Caco-2 (cell line): ENCODE data around the gene ATXN1. TPM values are rescaled to one million over a fixed set of nuclear protein-coding genes. Genes with fewer than 3 reads are reported as not detected.

ENCODE experiments used
- BruUV-seq: library from RNA; stranded (reverse); fragments of 400-500 nt; replicated peaks from 2 replicates; lab custom pipeline; 2021; lab: Mats Ljungman, UMichigan
- CTCF ChIA-PET: fragments of 300-600 bp; sonication (Branson Sonifier 250); formaldehyde crosslinking; loops from one replicate; lab custom pipeline; 2022; ENCODE audit warnings: antibody characterized with exemption; lab: Charles Lee
- POLR2A ChIA-PET: fragments of 300-600 bp; sonication (Branson Sonifier 250); formaldehyde crosslinking; loops from one replicate; lab custom pipeline; 2022; ENCODE audit warnings: antibody characterized with exemption; lab: Charles Lee
- DNase-seq, 2 experiments: peaks; one replicate each; pipeline versions ENCODE4 v3.0.0 to v3.0.0-alpha.2; 2020 to 2022
- H3K27me3 ChIP-seq: replicated peaks from 2 replicates; pipeline ENCODE4 v1.6.0; 2011; ENCODE audit warnings: low read length; ENCODE audit not compliant: control insufficient read depth, insufficient read depth
- H3K36me3 ChIP-seq: 2 replicates; pipeline ENCODE4 v1.5.1; 2011; ENCODE audit warnings: low read length; ENCODE audit not compliant: control insufficient read depth, insufficient read depth
- H3K4me1 ChIP-seq: fragments of 250-450 bp; sonication (Bioruptor Pico); 2 replicates; pipeline ENCODE4 v1.5.1; 2020; ENCODE audit warnings: mild to moderate bottlenecking
- H3K4me3 ChIP-seq: 2 replicates; pipeline ENCODE4 v1.5.1; 2011; ENCODE audit warnings: low read depth, mild to moderate bottlenecking, control low read depth, low read length
- H3K9me3 ChIP-seq: fragments of 250-450 bp; sonication (Bioruptor Pico); 2 replicates; pipeline ENCODE4 v1.5.1; 2020; ENCODE audit warnings: mild to moderate bottlenecking, moderate library complexity
- H3K27ac Mint-ChIP-seq: one replicate; pipeline ENCODE4 v1.8.0; 2022; ENCODE audit warnings: mixed read lengths; ENCODE audit not compliant: unreplicated experiment
- H3K27me3 Mint-ChIP-seq: one replicate; pipeline ENCODE4 v1.8.0; 2022; ENCODE audit warnings: mixed read lengths; ENCODE audit not compliant: insufficient read depth, unreplicated experiment
- H3K36me3 Mint-ChIP-seq: one replicate; pipeline ENCODE4 v1.8.0; 2022; ENCODE audit warnings: mild to moderate bottlenecking, mixed read lengths; ENCODE audit not compliant: insufficient read depth, unreplicated experiment
- H3K4me1 Mint-ChIP-seq: one replicate; pipeline ENCODE4 v1.8.0; 2022; ENCODE audit warnings: low read depth, mixed read lengths; ENCODE audit not compliant: unreplicated experiment
- H3K4me3 Mint-ChIP-seq: one replicate; pipeline ENCODE4 v1.8.0; 2022; ENCODE audit warnings: mild to moderate bottlenecking, moderate library complexity, mixed read lengths; ENCODE audit not compliant: unreplicated experiment
- H3K9me3 Mint-ChIP-seq: one replicate; pipeline ENCODE4 v1.8.0; 2022; ENCODE audit warnings: mixed read lengths; ENCODE audit not compliant: unreplicated experiment
- CTCF ChIP-seq, 2 experiments: fragments of 200-600 bp in 1 of 2; IDR thresholded peaks; 1 replicate in 1 of 2; 2 replicates in 1 of 2; pipeline versions ENCODE4 v1.5.1 to v1.8.0; 2011 to 2022; ENCODE audit warnings: antibody characterized with exemption in 1 of 2, control low read depth in 1 of 2, inconsistent platforms in 1 of 2, low read depth in 1 of 2, low read length in 1 of 2, mild to moderate bottlenecking in 1 of 2, moderate library complexity in 1 of 2; ENCODE audit not compliant: insufficient read depth in 1 of 2, severe bottlenecking in 1 of 2, unreplicated experiment in 1 of 2
- intact Hi-C: fragments of 100-400 bp; cut with micrococcal nuclease; formaldehyde crosslinking; loops from one replicate; pipeline ENCODE4 v1.10.0; 2022; ENCODE audit not compliant: unreplicated experiment
- total RNA-seq: library from RNA; stranded (reverse); gene quantifications from 2 replicates; pipeline ENCODE4 v1.2.3, GENCODE V29; 2022

The ATXN1 gene
- total RNA-seq, 1 experiment from 2014 or later, result 14.2 TPM

GRCh38 chr6:16440636-16441212 is 320.5 kb downstream of the ATXN1 start:
- CTCF ChIA-PET, result no interaction called here
- no peaks in the 10 kb centered on the region for H3K4me1 Mint-ChIP-seq

GRCh38 chr6:16438718-16439591 is 322.3 kb downstream of the ATXN1 start:
- no peak overlapping the region for H3K4me3 Mint-ChIP-seq
- no peaks in the 10 kb centered on the region for H3K27me3 ChIP-seq
- no peaks in the 10 kb centered on the region for H3K36me3 ChIP-seq
- peaks cover 23% of the 10 kb centered on the region for H3K9me3 Mint-ChIP-seq
- no peak overlapping the region for H3K4me3 ChIP-seq
- TF ChIP-seq CTCF (IDR thresholded peaks at IDR 0.05; ENCODE audit: insufficient read depth in 1 of 2, low read depth in 1 of 2, low read length in 1 of 2, severe bottlenecking in 1 of 2, unreplicated experiment in 1 of 2), result no peak
- no peak for DNase-seq
- H3K4me1 ChIP-seq, result no peaks in the 10 kb centered on the region; the same call in 1 of the 2 replicates
- no TSS peak for BruUV-seq
- intact Hi-C loops, result no loop called here
- H3K36me3 Mint-ChIP-seq, result no peaks in the 10 kb centered on the region
- H3K27ac Mint-ChIP-seq, result no peak overlapping the region
- H3K27me3 Mint-ChIP-seq, result no peaks in the 10 kb centered on the region
- no peaks in the 10 kb centered on the region for H3K4me1 Mint-ChIP-seq
- POLR2A ChIA-PET, result interaction anchor here (0.6 kb wide), 1 partner anchor 11 kb away, joined by 4 read pairs; no protein-coding TSS in a partner anchor
- CTCF ChIA-PET, result interaction anchor here (0.6 kb wide), 1 partner anchor 35 kb away, joined by 4 read pairs; no protein-coding TSS in a partner anchor
- H3K9me3 ChIP-seq, result no peaks in the 10 kb centered on the region

More at GRCh38 chr6:16440636-16441212, 320.5 kb downstream of the ATXN1 start:
- no peaks in the 10 kb centered on the region for H3K36me3 Mint-ChIP-seq
- BruUV-seq, result no TSS peak
- H3K9me3 Mint-ChIP-seq, result peaks cover 6% of the 10 kb centered on the region
- POLR2A ChIA-PET, result no interaction called here
- no peaks in the 10 kb centered on the region for H3K36me3 ChIP-seq
- H3K4me3 Mint-ChIP-seq, result no peak overlapping the region
- no peak for TF ChIP-seq CTCF (IDR thresholded peaks at IDR 0.05; ENCODE audit: insufficient read depth in 1 of 2, low read depth in 1 of 2, low read length in 1 of 2, severe bottlenecking in 1 of 2, unreplicated experiment in 1 of 2)
- intact Hi-C loops, result no loop called here
- H3K4me1 ChIP-seq, result no peaks in the 10 kb centered on the region; the same call in 1 of the 2 replicates
- no peaks in the 10 kb centered on the region for H3K9me3 ChIP-seq
- no peak overlapping the region for H3K27ac Mint-ChIP-seq
- H3K27me3 ChIP-seq, result no peaks in the 10 kb centered on the region
- H3K27me3 Mint-ChIP-seq, result no peaks in the 10 kb centered on the region
- no peak for DNase-seq
- no peak overlapping the region for H3K4me3 ChIP-seq

- H3K4me1 Mint-ChIP-seq, result peaks cover 2% of the 10 kb centered on the region
- CTCF ChIA-PET, result no interaction called here
- Histone ChIP-seq H3K4me1 (no peaks in the 10 kb centered on the region; the same call in 1 of the 2 replicates), H3K27me3 (no peaks in the 10 kb centered on the region), H3K9me3 (no peaks in the 10 kb centered on the region), H3K36me3 (no peaks in the 10 kb centered on the region), H3K4me3 (no peak overlapping the region)
- no peaks in the 10 kb centered on the region for H3K27me3 Mint-ChIP-seq
- no TSS peak for BruUV-seq
- intact Hi-C loops, result no loop called here
- TF ChIP-seq CTCF (IDR thresholded peaks at IDR 0.05; ENCODE audit: insufficient read depth in 1 of 2, low read depth in 1 of 2, low read length in 1 of 2, severe bottlenecking in 1 of 2, unreplicated experiment in 1 of 2), result no peak
- H3K4me3 Mint-ChIP-seq, result no peak overlapping the region
- no peaks in the 10 kb centered on the region for H3K36me3 Mint-ChIP-seq
- POLR2A ChIA-PET, result no interaction called here
- DNase-seq, result no peak
- H3K27ac Mint-ChIP-seq, result no peak overlapping the region
- peaks cover 23% of the 10 kb centered on the region for H3K9me3 Mint-ChIP-seq
These were observed 323.3 kb downstream of the ATXN1 start for GRCh38 chr6:16437984-16438383.
